Brain microvascular endothelial cell (primary cell): Measurements from ENCODE around the gene B4GALNT4.
"Not testable (repeated sequence)": the region's sequence is repeated elsewhere in the genome, so short reads cannot be mapped to it uniquely, and the experiment has no call there.

Experiments
- DNase-seq: peaks from one replicate; pipeline ENCODE4 v3.0.0-alpha.2; 2020
- H3K27ac ChIP-seq: fragments of 250-450 bp; sonication (Bioruptor Pico); 2 replicates; pipeline ENCODE4 v1.5.1; 2020; ENCODE audit warnings: mild to moderate bottlenecking, moderate library complexity
- H3K27me3 ChIP-seq: fragments of 250-450 bp; sonication (Bioruptor Pico); replicated peaks from 2 replicates; pipeline ENCODE4 v1.5.1; 2020; ENCODE audit warnings: mild to moderate bottlenecking
- H3K36me3 ChIP-seq: fragments of 250-450 bp; sonication (Bioruptor Pico); replicated peaks from 2 replicates; pipeline ENCODE4 v1.5.1; 2020; ENCODE audit warnings: mild to moderate bottlenecking
- H3K4me3 ChIP-seq: 2 replicates; pipeline ENCODE4 v1.5.1; 2011; ENCODE audit warnings: low read depth, mild to moderate bottlenecking, control low read depth, low read length, moderate library complexity
- CTCF ChIP-seq: IDR thresholded peaks from 2 replicates; pipeline ENCODE4 v1.5.1; 2011; ENCODE audit warnings: low read depth, mild to moderate bottlenecking, moderate library complexity, low read length, control low read depth, inconsistent platforms; ENCODE audit errors: missing control alignments
- in situ Hi-C: cut with HindIII; loops from 2 replicates; pipeline ENCODE4 v1.10.0; 2017; ENCODE audit warnings: low sequenced_read_pairs, low pct_ligation_motif_present

B4GALNT4 gene

GRCh38 chr11:369336-370018 is at the start of gene B4GALNT4:
B4GALNT4 (plus strand) TSS chr11:369499; CDS start chr11:369804, 305 bp downstream.
- Histone ChIP-seq H3K36me3 (no peaks in the 10 kb centered on the region), H3K27me3 (peaks cover 33% of the 10 kb centered on the region), H3K4me3 (peak within 1 kb of the TSS; percentile 31), H3K27ac (no peak within 1 kb of the TSS)
- TF ChIP-seq CTCF, result no peak
- DNase-seq, result no peak
- in situ Hi-C loops, result no loop called here

- H3K27ac ChIP-seq, H3K36me3 ChIP-seq, DNase-seq, in situ Hi-C loops: not testable (repeated sequence)
- peaks cover 22% of the 10 kb centered on the region for H3K27me3 ChIP-seq
- peak overlapping the region; percentile 74 for H3K4me3 ChIP-seq
Observed at GRCh38 chr11:319888-320273, 49.4 kb upstream of the B4GALNT4 start.

- no peak for DNase-seq
- TF ChIP-seq CTCF, result no peak
- Histone ChIP-seq H3K36me3 (no peaks in the 10 kb centered on the region), H3K27me3 (no peaks in the 10 kb centered on the region), H3K4me3 (no peak overlapping the region), H3K27ac (no peak overlapping the region)
- in situ Hi-C loops, result no loop called here
Observed at GRCh38 chr11:324156-324555, 45.1 kb upstream of the B4GALNT4 start.

GRCh38 chr11:324593-325517 is 44.4 kb upstream of the B4GALNT4 start:
- H3K4me3 ChIP-seq, DNase-seq: not testable (repeated sequence)

GRCh38 chr11:325796-326591 is 43.3 kb upstream of the B4GALNT4 start:
- Histone ChIP-seq H3K4me3 (no peak overlapping the region), H3K27ac (no peak overlapping the region), H3K27me3 (no peaks in the 10 kb centered on the region), H3K36me3 (no peaks in the 10 kb centered on the region)
- no peak for TF ChIP-seq CTCF
- in situ Hi-C loops, result no loop called here
- DNase-seq, result no peak

More at GRCh38 chr11:324593-325517, 44.4 kb upstream of the B4GALNT4 start:
- in situ Hi-C loops, H3K36me3 ChIP-seq, H3K27ac ChIP-seq, H3K27me3 ChIP-seq: not testable (repeated sequence)

- H3K36me3 ChIP-seq, result no peaks in the 10 kb centered on the region
- H3K27ac ChIP-seq, result peak overlapping the region; percentile 56
- TF ChIP-seq CTCF, result no peak
- no peak overlapping the region for H3K4me3 ChIP-seq
- no peak for DNase-seq
- in situ Hi-C loops, result no loop called here
- no peaks in the 10 kb centered on the region for H3K27me3 ChIP-seq
Observed at GRCh38 chr11:326592-326841, 42.8 kb upstream of the B4GALNT4 start.
